Measurements from ENCODE around the gene SERPIND1. TPM values are rescaled to one million over a fixed set of nuclear protein-coding genes. Genes with fewer than 3 reads are reported as not detected.

The SERPIND1 gene
- total RNA-seq, 1 donor from 2014 or later = 0.13 TPM

DNA sequence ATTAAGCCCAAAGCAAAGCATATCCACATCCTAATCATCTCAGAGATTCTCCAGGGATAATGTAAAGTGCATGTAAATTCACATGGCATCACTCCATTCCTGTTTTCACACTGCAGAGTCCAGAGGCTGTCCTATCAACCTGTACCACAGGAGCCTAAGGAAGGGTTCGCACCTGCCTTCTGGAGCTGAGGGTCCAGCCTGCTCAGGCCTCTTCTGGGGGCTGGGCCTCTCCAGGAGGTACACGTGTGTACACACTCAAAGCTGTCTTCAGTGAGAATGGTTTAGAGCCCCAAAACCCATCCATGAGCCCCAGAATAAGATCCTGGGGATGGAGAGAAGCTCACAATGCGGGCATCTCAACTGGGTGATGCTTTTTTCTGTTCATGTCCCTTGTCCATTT, 60.8 kb downstream of the SERPIND1 start:
- intact Hi-C loops (cut with DNase I) = no loop called here
- DNase-seq (ENCODE audit: low spot score) = no peak

Other genes starting within 250 kb of the SERPIND1 start
- 52.6 TPM for gene PI4KA, start 84.7 kb downstream of the SERPIND1 start, total RNA-seq
- gene SNAP29, start 84.9 kb downstream of the SERPIND1 start, total RNA-seq = 23.6 TPM
- gene CRKL, start 143.3 kb downstream of the SERPIND1 start, total RNA-seq = 55.5 TPM
- 0.54 TPM for gene AIFM3, start 193.1 kb downstream of the SERPIND1 start, total RNA-seq
- 33.0 TPM for gene LZTR1, start 208.2 kb downstream of the SERPIND1 start, total RNA-seq
- gene THAP7, start 228.0 kb downstream of the SERPIND1 start, total RNA-seq = 18.2 TPM
- 5.4 TPM for gene P2RX6, start 241.1 kb downstream of the SERPIND1 start, total RNA-seq